ENCODE measurements around the gene SCAMP1.

DNA sequence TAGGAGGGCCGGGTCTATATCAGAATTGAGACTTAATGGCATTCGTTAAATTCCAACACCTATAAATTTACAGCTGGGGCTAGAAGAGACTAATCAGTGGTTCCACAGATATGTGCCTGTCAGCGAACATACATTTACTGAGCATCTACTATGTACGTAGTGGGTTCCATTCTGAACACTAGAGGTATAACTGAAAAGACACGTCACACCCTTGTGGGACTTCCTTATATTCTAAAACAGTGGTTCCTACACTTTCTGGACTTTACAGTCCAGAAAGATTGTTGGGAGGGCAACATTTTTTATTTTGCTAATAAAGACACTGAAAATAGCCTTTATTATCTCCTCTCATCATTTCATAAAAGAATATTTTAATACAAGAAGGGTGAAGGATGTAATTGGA lies 140.5 kb downstream of the SCAMP1 start:
- TF ChIP-seq ATF2 (CRISPR knock-in tag; IDR thresholded peaks at IDR 0.05; ENCODE audit: borderline replicate concordance, low read depth) (no peak), SMAD3 (CRISPR knock-in tag; IDR thresholded peaks at IDR 0.05; ENCODE audit: borderline replicate concordance) (no peak), ATF3 (CRISPR knock-in tag; conservative IDR thresholded peaks at IDR 0.05) (no peak), CTCF (IDR thresholded peaks at IDR 0.05) (no peak), ESRRA (CRISPR knock-in tag; IDR thresholded peaks at IDR 0.05; ENCODE audit: borderline replicate concordance) (no peak), RELA (CRISPR knock-in tag; IDR thresholded peaks at IDR 0.05; ENCODE audit: borderline replicate concordance) (no peak), CREB1 (CRISPR knock-in tag; IDR thresholded peaks at IDR 0.05) (no peak), TEAD1 (CRISPR knock-in tag; IDR thresholded peaks at IDR 0.05) (no peak), TCF7 (CRISPR knock-in tag; IDR thresholded peaks at IDR 0.05; ENCODE audit: low read depth) (no peak), ZNF219 (CRISPR knock-in tag; IDR thresholded peaks at IDR 0.05; ENCODE audit: borderline replicate concordance) (no peak), GABPB1 (CRISPR knock-in tag; IDR thresholded peaks at IDR 0.05) (no peak)
- TF ChIP-seq, protein P1, sequence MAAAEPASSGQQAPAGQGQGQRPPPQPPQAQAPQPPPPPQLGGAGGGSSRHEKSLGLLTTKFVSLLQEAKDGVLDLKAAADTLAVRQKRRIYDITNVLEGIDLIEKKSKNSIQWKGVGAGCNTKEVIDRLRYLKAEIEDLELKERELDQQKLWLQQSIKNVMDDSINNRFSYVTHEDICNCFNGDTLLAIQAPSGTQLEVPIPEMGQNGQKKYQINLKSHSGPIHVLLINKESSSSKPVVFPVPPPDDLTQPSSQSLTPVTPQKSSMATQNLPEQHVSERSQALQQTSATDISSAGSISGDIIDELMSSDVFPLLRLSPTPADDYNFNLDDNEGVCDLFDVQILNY (CRISPR knock-in tag; IDR thresholded peaks at IDR 0.05), result no peak

Measured in WTC11 (cell line).